H1 (cell line): ENCODE data around the gene DCDC2C. TPM values are rescaled to one million over a fixed set of nuclear protein-coding genes. Genes with fewer than 3 reads are reported as not detected.

Experiments used
- CTCF ChIA-PET: fragments of 300-600 bp; sonication (Branson Sonifier 250); formaldehyde crosslinking; loops from one replicate; lab custom pipeline; 2021; ENCODE audit not compliant: partially characterized antibody; lab: Charles Lee
- POLR2A ChIA-PET: fragments of 300-600 bp; sonication (Branson Sonifier 250); formaldehyde crosslinking; loops from one replicate; lab custom pipeline; 2021; ENCODE audit warnings: inconsistent platforms; ENCODE audit not compliant: partially characterized antibody; lab: Charles Lee
- DNase-seq, 2 experiments: peaks; one replicate each; pipeline versions ENCODE4 v3.0.0 to v3.0.0-alpha.2; 2010 to 2022; ENCODE audit warnings: low spot score in 2 of 2, low read depth in 1 of 2, mixed read lengths in 1 of 2
- FAIRE-seq: peaks from 2 replicates; lab custom pipeline; 2011; peaks lifted over from hg19 to GRCh38; lab: Jason Lieb, UNC
- H2AFZ ChIP-seq: 2 replicates; pipeline ENCODE4 v1.8.1; 2012; ENCODE audit warnings: low read length, inconsistent platforms
- H2AK5ac ChIP-seq: 2 replicates; pipeline ENCODE4 v1.6.1; 2013; ENCODE audit warnings: low read depth, low read length
- H2BK120ac ChIP-seq: replicated peaks from 2 replicates; pipeline ENCODE3; 2013; ENCODE audit warnings: low read depth, low read length, inconsistent platforms
- H2BK12ac ChIP-seq: 2 replicates; pipeline ENCODE4 v1.6.1; 2013; ENCODE audit warnings: low read depth, low read length
- H2BK15ac ChIP-seq: 2 replicates; pipeline ENCODE4 v1.6.1; 2013; ENCODE audit warnings: low read length
- H2BK20ac ChIP-seq: 2 replicates; pipeline ENCODE4 v1.6.1; 2013; ENCODE audit warnings: low read length
- H2BK5ac ChIP-seq: 2 replicates; pipeline ENCODE4 v1.6.1; 2013; ENCODE audit warnings: low read depth, low read length
- H3K14ac ChIP-seq: 2 replicates; pipeline ENCODE4 v1.6.1; 2013; ENCODE audit warnings: inconsistent platforms; ENCODE audit not compliant: insufficient read length
- H3K18ac ChIP-seq: 2 replicates; pipeline ENCODE4 v1.6.1; 2013; ENCODE audit warnings: low read length; ENCODE audit errors: extremely low read depth
- H3K23ac ChIP-seq: 2 replicates; pipeline ENCODE4 v1.6.1; 2013; ENCODE audit warnings: inconsistent platforms; ENCODE audit not compliant: insufficient read length
- H3K23me2 ChIP-seq: 2 replicates; pipeline ENCODE4 v1.6.1; 2013; ENCODE audit warnings: low read depth, low read length
- H3K27ac ChIP-seq: 2 replicates; pipeline ENCODE4 v1.6.1; 2011; ENCODE audit warnings: low read depth, low read length, inconsistent platforms
- H3K27me3 ChIP-seq, 4 experiments: replicated peaks in 1 of 4; 1 replicate in 1 of 4; 2 replicates in 3 of 4; pipeline versions ENCODE4 v1.6.1 to v1.8.1; 2011 to 2013; ENCODE audit warnings: low read length in 3 of 4, mild to moderate bottlenecking in 3 of 4, inconsistent platforms in 2 of 4, mixed read lengths in 2 of 4, moderate library complexity in 1 of 4; ENCODE audit not compliant: control insufficient read depth in 3 of 4, insufficient read depth in 3 of 4; ENCODE audit errors: extremely low read depth in 1 of 4
- H3K36me3 ChIP-seq, 4 experiments: 2 replicates each; pipeline versions ENCODE4 v1.6.1 to v1.8.1; 2011 to 2013; ENCODE audit warnings: mild to moderate bottlenecking in 4 of 4, low read length in 3 of 4, moderate library complexity in 2 of 4, control low read depth in 1 of 4, inconsistent platforms in 1 of 4; ENCODE audit not compliant: insufficient read depth in 4 of 4, control insufficient read depth in 2 of 4
- H3K4ac ChIP-seq: replicated peaks from 2 replicates; pipeline ENCODE3; 2013; ENCODE audit warnings: low read length, low read depth, mixed read lengths, inconsistent platforms; ENCODE audit not compliant: insufficient read length
- H3K4me1 ChIP-seq, 4 experiments: replicated peaks in 1 of 4; 1 replicate in 1 of 4; 2 replicates in 3 of 4; pipeline versions ENCODE4 v1.6.1 to v1.8.1; 2011 to 2013; ENCODE audit warnings: low read length in 3 of 4, inconsistent platforms in 2 of 4, mixed read lengths in 1 of 4; ENCODE audit not compliant: insufficient read depth in 4 of 4, control insufficient read depth in 3 of 4
- H3K4me2 ChIP-seq, 2 experiments: 2 replicates each; pipeline versions ENCODE4 v1.6.1 to v1.8.1; 2011 to 2013; ENCODE audit warnings: low read depth in 2 of 2, low read length in 2 of 2, control low read depth in 1 of 2, inconsistent platforms in 1 of 2, mild to moderate bottlenecking in 1 of 2; ENCODE audit not compliant: insufficient read depth in 1 of 2
- H3K4me3 ChIP-seq, 4 experiments: fragments of 200-600, 300-600 bp in 1 of 4; sonication (generic), shearing (Covaris generic), sonication (Bioruptor Twin) in 1 of 4; 2 replicates each; pipeline versions ENCODE4 v1.5.1 to v1.8.1; 2011 to 2016; ENCODE audit warnings: low read length in 4 of 4, low read depth in 3 of 4, control low read depth in 2 of 4, inconsistent platforms in 2 of 4, mild to moderate bottlenecking in 2 of 4, mixed read lengths in 1 of 4, moderate library complexity in 1 of 4; ENCODE audit not compliant: insufficient read depth in 2 of 4; ENCODE audit errors: extremely low read depth in 1 of 4
- H3K56ac ChIP-seq: replicated peaks from 2 replicates; pipeline ENCODE3; 2013; ENCODE audit warnings: low read depth, mild to moderate bottlenecking, mixed read lengths, low read length, inconsistent platforms; ENCODE audit not compliant: insufficient read length
- H3K79me1 ChIP-seq: 2 replicates; pipeline ENCODE4 v1.6.1; 2013; ENCODE audit warnings: low read depth, low read length, control low read depth
- H3K79me2 ChIP-seq, 2 experiments: 2 replicates each; pipeline versions ENCODE4 v1.6.1 to v1.8.1; 2012 to 2013; ENCODE audit warnings: low read length in 2 of 2, mild to moderate bottlenecking in 2 of 2, inconsistent platforms in 1 of 2; ENCODE audit not compliant: insufficient read depth in 2 of 2, control insufficient read depth in 1 of 2
- H3K9ac ChIP-seq, 4 experiments: replicated peaks in 1 of 4; 1 replicate in 1 of 4; 2 replicates in 3 of 4; pipeline versions ENCODE4 v1.6.1 to v1.8.1; 2011 to 2013; ENCODE audit warnings: low read depth in 3 of 4, low read length in 3 of 4, control low read depth in 2 of 4, mild to moderate bottlenecking in 2 of 4, moderate library complexity in 2 of 4, inconsistent platforms in 1 of 4; ENCODE audit errors: extremely low read depth in 1 of 4
- H3K9me3 ChIP-seq, 2 experiments: 2 replicates each; pipeline versions ENCODE4 v1.6.1 to v1.8.1; 2012 to 2013; ENCODE audit warnings: mild to moderate bottlenecking in 2 of 2, moderate library complexity in 2 of 2, control low read depth in 1 of 2, inconsistent platforms in 1 of 2, low read depth in 1 of 2, low read length in 1 of 2, mixed read lengths in 1 of 2; ENCODE audit not compliant: insufficient read depth in 2 of 2
- H4K20me1 ChIP-seq, 2 experiments: replicated peaks in 1 of 2; 2 replicates each; pipeline versions ENCODE3 to v1.8.1; 2011 to 2013; ENCODE audit warnings: inconsistent platforms in 2 of 2, low read length in 2 of 2, mild to moderate bottlenecking in 1 of 2; ENCODE audit not compliant: insufficient read depth in 2 of 2, control insufficient read depth in 1 of 2
- H4K5ac ChIP-seq: 2 replicates; pipeline ENCODE4 v1.6.1; 2013; ENCODE audit warnings: low read length, low read depth, mixed read lengths, inconsistent platforms; ENCODE audit not compliant: insufficient read length
- H4K8ac ChIP-seq: 2 replicates; pipeline ENCODE4 v1.8.0; 2013; ENCODE audit warnings: mild to moderate bottlenecking, moderate library complexity, low read length, inconsistent platforms; ENCODE audit not compliant: insufficient read depth; ENCODE audit errors: extremely low read depth
- H4K91ac ChIP-seq: replicated peaks from 2 replicates; pipeline ENCODE3; 2013; ENCODE audit warnings: low read length, mixed read lengths, inconsistent platforms; ENCODE audit not compliant: insufficient read length
- ASH2L ChIP-seq: fragments of 200-600, 300-600 bp; sonication (generic); IDR thresholded peaks from one replicate; pipeline ENCODE4 v1.7.1; 2017; ENCODE audit warnings: low read length
- EP300 ChIP-seq, 2 experiments: IDR thresholded peaks; 1 replicate in 1 of 2; 2 replicates in 1 of 2; pipeline ENCODE4 v1.6.1; 2011 to 2012; ENCODE audit warnings: low read depth in 2 of 2, low read length in 2 of 2, mild to moderate bottlenecking in 2 of 2, borderline replicate concordance in 1 of 2, inconsistent platforms in 1 of 2, moderate library complexity in 1 of 2
- EZH2 ChIP-seq: fragments of 200-600 bp; sonication (generic); IDR thresholded peaks from 2 replicates; pipeline ENCODE4 v1.7.1; 2012; ENCODE audit warnings: low read depth, mild to moderate bottlenecking, moderate library complexity, low read length, inconsistent platforms; ENCODE audit not compliant: severe bottlenecking
- RNF2 ChIP-seq: fragments of 200-900, 300-1000 bp; sonication (generic); IDR thresholded peaks from 2 replicates; pipeline ENCODE4 v1.7.1; 2016; ENCODE audit warnings: borderline replicate concordance, low read depth, mild to moderate bottlenecking, antibody characterized with exemption, low read length; ENCODE audit not compliant: poor library complexity, severe bottlenecking; ENCODE audit errors: missing control alignments
- SP1 ChIP-seq: IDR thresholded peaks from 2 replicates; pipeline ENCODE4 v1.6.1; 2011; ENCODE audit warnings: low read depth, low read length
- WGBS, 2 experiments: shearing (Covaris generic) in 1 of 2; methylation state at CpG; one replicate each; pipeline versions ENCODE4 v1.1.6 to v1.1.7; 2013 to 2015; ENCODE audit warnings: low lambda C conversion rate in 2 of 2, mixed read lengths in 2 of 2, inconsistent platforms in 1 of 2, low coverage in 1 of 2, missing lambda C conversion rate in 1 of 2; ENCODE audit not compliant: insufficient replicate concordance in 2 of 2, insufficient coverage in 1 of 2, insufficient read length in 1 of 2; ENCODE audit errors: extremely low coverage in 1 of 2, missing lambda C conversion rate in 1 of 2; 5-methylcytosine and 5-hydroxymethylcytosine counted together
- polyA plus RNA-seq, 7 experiments: library from polyadenylated mRNA; depleted of rRNA in 3 of 7; stranded (reverse) in 5 of 7; unstranded in 2 of 7; fragments of >200 nt in 5 of 7; fragments of 200-250 nt in 2 of 7; gene quantifications; 1 replicate in 5 of 7; 2 replicates in 1 of 7; 4 replicates in 1 of 7; pipeline versions ENCODE4 v1.2.1 to v1.2.3, GENCODE V29; 2011 to 2013; ENCODE audit warnings: missing spikeins in 2 of 7, mixed read lengths in 2 of 7
- total RNA-seq: library from RNA; stranded (reverse); fragmentation: NEBNext Ultra II Directional; extraction: Animal tissue kit (Norgen Biotek cat#: 25700); gene quantifications from 2 replicates; pipeline ENCODE4 v1.2.1, GENCODE V29; 2021

Gene DCDC2C
- total and polyA plus RNA-seq, 2 of the 8 experiments (the other 6 are each of a cell fraction or from before 2014, with no cell fraction given), result 0.50 TPM; not detected in 1

- DNase-seq (no peak), FAIRE-seq (no peak)
- POLR2A ChIA-PET, result no interaction called here
Measured at GRCh38 chr2:3742743-3743508, 39.6 kb downstream of the DCDC2C start.

More at GRCh38 chr2:3742743-3743508, 39.6 kb downstream of the DCDC2C start:
- H3K4ac ChIP-seq, result no peak overlapping the region
- no peak overlapping the region for H4K91ac ChIP-seq
- H3K18ac ChIP-seq, result no peak overlapping the region
- no peaks in the 10 kb centered on the region for H3K79me1 ChIP-seq
- no peak overlapping the region for H3K23ac ChIP-seq
- H3K9me3 ChIP-seq, result peaks cover 0 to 4% of the 10 kb centered on the region in 2 experiments; a peak in 1 of 4 replicates
- no peaks in the 10 kb centered on the region for H3K4me1 ChIP-seq
- H2BK15ac ChIP-seq, result no peak overlapping the region
- H2BK20ac ChIP-seq, result no peak overlapping the region
- no peak overlapping the region for H3K14ac ChIP-seq
- H3K9ac ChIP-seq, result no peak overlapping the region
- CTCF ChIA-PET, result interaction anchor here (0.8 to 9.8 kb wide), 7 partner anchors 9 to 84 kb away, joined by 3 to 79 read pairs (median 7); no protein-coding TSS in a partner anchor
- H2AK5ac ChIP-seq, result no peak overlapping the region
- no peak overlapping the region for H3K4me2 ChIP-seq
- no peak overlapping the region for H4K8ac ChIP-seq
- WGBS, 2 experiments, result 86% methylated on average over 5 of the region's 5 CpGs; no CpG with 5 or more reads in 1 of the 2 experiments
- no peak overlapping the region for H2BK120ac ChIP-seq
- TF ChIP-seq ASH2L, result no peak
- no peak for TF ChIP-seq SP1
- TF ChIP-seq EZH2, result no peak
- TF ChIP-seq EP300 (IDR thresholded peaks at IDR 0.05; ENCODE audit: borderline replicate concordance in 1 of 2, low read depth in 2 of 2, low read length in 2 of 2), result no peak
- TF ChIP-seq RNF2, result no peak
- H4K5ac ChIP-seq, result no peak overlapping the region
- H3K36me3 ChIP-seq, result no peaks in the 10 kb centered on the region
- no peak overlapping the region for H2AFZ ChIP-seq
- no peak overlapping the region for H3K56ac ChIP-seq
- H3K27me3 ChIP-seq, result no peaks in the 10 kb centered on the region
- H3K27ac ChIP-seq, result no peak overlapping the region
- H3K79me2 ChIP-seq, result no peaks in the 10 kb centered on the region
- H3K23me2 ChIP-seq, result no peaks in the 10 kb centered on the region
- no peak overlapping the region for H2BK5ac ChIP-seq
- no peak overlapping the region for H3K4me3 ChIP-seq
- H2BK12ac ChIP-seq, result no peak overlapping the region
- H4K20me1 ChIP-seq, result no peaks in the 10 kb centered on the region
